Lower lobe of right lung (tissue), 2 donors: ENCODE results near the gene NPAS2. TPM values are rescaled to one million over a fixed set of nuclear protein-coding genes. Genes with fewer than 3 reads are reported as not detected.
A peak's percentile ranks its signal among the peaks of the same experiment; 100 is the strongest.

Experiments
- ATAC-seq, 2 donors: fragments of 200-7000 bp; cut with Tn5 transposase; one replicate each; pipeline ENCODE4 v1.9.1; 2020 to 2022; ENCODE audit warnings: mild to moderate bottlenecking in 2 of 2, moderate library complexity in 2 of 2
- DNase-seq: peaks from one replicate; pipeline ENCODE4 v3.0.0-alpha.2; 2020
- H3K27ac ChIP-seq: fragments of 200-600 bp; one replicate; pipeline ENCODE4 v1.8.0; 2022
- H3K27me3 ChIP-seq: fragments of 200-600 bp; one replicate; pipeline ENCODE4 v1.8.0; 2022; ENCODE audit warnings: low read depth
- H3K36me3 ChIP-seq: fragments of 200-600 bp; one replicate; pipeline ENCODE4 v1.8.0; 2022; ENCODE audit warnings: mild to moderate bottlenecking
- H3K4me1 ChIP-seq: fragments of 200-600 bp; one replicate; pipeline ENCODE4 v1.8.0; 2022
- H3K4me3 ChIP-seq: fragments of 200-600 bp; one replicate; pipeline ENCODE4 v1.8.0; 2022; ENCODE audit warnings: mild to moderate bottlenecking
- H3K9me3 ChIP-seq: fragments of 200-600 bp; one replicate; pipeline ENCODE4 v1.8.0; 2022
- intact Hi-C: fragments of 100-400 bp; cut with DNase I; formaldehyde crosslinking; loops from one replicate; pipeline ENCODE4 v1.11.0; 2022
- long read RNA-seq: library from polyadenylated mRNA; unstranded; transcript quantifications from one replicate; pipeline ENCODE4 v2.0.0, GENCODE V29; 2021
- total RNA-seq: library from RNA; stranded (reverse); fragmentation: NEBNext Ultra II Directional; extraction: Animal tissue kit (Norgen Biotek cat#: 25700); gene quantifications from one replicate; pipeline ENCODE4 v1.2.1, GENCODE V29; 2021
- TF ChIP-seq, protein P1 (sequence below): fragments of 200-600 bp; IDR thresholded peaks from one replicate; pipeline ENCODE4 v1.8.0; 2022; ENCODE audit warnings: antibody characterized with exemption, mild to moderate bottlenecking
- donor health status: DM: no; HTN: yes; CAD: no; lungs with severe emphysema.

Gene NPAS2, protein sequence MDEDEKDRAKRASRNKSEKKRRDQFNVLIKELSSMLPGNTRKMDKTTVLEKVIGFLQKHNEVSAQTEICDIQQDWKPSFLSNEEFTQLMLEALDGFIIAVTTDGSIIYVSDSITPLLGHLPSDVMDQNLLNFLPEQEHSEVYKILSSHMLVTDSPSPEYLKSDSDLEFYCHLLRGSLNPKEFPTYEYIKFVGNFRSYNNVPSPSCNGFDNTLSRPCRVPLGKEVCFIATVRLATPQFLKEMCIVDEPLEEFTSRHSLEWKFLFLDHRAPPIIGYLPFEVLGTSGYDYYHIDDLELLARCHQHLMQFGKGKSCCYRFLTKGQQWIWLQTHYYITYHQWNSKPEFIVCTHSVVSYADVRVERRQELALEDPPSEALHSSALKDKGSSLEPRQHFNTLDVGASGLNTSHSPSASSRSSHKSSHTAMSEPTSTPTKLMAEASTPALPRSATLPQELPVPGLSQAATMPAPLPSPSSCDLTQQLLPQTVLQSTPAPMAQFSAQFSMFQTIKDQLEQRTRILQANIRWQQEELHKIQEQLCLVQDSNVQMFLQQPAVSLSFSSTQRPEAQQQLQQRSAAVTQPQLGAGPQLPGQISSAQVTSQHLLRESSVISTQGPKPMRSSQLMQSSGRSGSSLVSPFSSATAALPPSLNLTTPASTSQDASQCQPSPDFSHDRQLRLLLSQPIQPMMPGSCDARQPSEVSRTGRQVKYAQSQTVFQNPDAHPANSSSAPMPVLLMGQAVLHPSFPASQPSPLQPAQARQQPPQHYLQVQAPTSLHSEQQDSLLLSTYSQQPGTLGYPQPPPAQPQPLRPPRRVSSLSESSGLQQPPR
- total RNA-seq = 10.1 TPM
- long read RNA-seq, partial matches to known transcripts = 2 of 5 reads
- long read RNA-seq, other reads (novel, unspliced or antisense) = 3 of 5 reads

DNA sequence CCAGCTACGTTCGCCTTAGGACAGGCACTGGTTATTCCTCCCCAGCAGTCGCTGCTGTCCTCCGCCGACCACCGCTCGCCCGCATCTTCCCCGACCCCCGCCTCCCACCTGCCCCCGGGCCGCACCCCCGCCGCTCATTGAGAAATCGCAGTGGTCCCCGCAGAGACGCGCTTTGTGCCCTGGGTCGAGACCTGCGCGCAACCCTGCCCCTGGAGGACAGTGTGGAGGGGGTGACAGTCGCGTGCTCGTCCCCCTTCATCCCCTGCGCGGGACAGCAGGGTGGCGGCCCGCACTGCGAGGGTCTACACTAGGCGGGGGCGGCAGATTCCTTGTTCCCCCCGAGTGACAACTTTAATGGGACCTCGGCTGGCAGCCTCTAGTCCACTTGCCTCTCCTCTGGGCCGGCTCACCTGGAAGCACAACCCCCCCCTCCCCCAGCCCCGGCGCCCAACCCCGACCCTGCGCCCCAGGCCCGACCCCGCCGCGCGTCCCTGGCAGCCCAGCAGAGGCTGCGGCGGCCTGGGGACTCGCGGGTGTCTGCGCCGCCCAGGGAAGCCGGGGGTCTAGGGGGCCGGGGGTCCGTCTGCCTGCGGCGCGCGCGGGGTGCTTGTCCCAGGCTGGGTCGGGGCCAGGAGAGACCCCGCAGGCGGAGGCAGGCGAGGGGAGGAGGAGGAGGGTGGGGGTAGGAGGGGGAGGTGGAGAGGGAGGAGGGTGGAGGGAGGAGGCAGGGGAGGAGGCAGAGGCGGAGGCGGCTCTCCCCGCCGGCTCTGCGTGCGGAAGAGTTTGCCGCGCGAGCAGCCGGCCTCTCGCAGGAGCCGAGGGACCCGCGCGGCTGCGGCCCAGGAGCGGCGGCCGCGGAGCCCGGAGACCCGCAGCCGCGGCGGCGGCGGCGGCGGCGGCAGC, at the start of gene NPAS2:
NPAS2 (plus strand) TSS at position 770 of the 903 bp plus-strand sequence. CDS start 84,616 bp downstream, outside the sequence.
- DNase-seq (no peak), ATAC-seq (peak; percentile 54 to 65)
- Histone ChIP-seq H3K36me3 (no peaks in the 10 kb centered on the region), H3K9me3 (no peaks in the 10 kb centered on the region), H3K4me1 (peaks cover 18% of the 10 kb centered on the region), H3K27ac (peak within 1 kb of the TSS; percentile 24), H3K4me3 (peak within 1 kb of the TSS; percentile 67), H3K27me3 (peaks cover 13% of the 10 kb centered on the region)
- intact Hi-C loops = no loop called here
- TF ChIP-seq, protein P1, sequence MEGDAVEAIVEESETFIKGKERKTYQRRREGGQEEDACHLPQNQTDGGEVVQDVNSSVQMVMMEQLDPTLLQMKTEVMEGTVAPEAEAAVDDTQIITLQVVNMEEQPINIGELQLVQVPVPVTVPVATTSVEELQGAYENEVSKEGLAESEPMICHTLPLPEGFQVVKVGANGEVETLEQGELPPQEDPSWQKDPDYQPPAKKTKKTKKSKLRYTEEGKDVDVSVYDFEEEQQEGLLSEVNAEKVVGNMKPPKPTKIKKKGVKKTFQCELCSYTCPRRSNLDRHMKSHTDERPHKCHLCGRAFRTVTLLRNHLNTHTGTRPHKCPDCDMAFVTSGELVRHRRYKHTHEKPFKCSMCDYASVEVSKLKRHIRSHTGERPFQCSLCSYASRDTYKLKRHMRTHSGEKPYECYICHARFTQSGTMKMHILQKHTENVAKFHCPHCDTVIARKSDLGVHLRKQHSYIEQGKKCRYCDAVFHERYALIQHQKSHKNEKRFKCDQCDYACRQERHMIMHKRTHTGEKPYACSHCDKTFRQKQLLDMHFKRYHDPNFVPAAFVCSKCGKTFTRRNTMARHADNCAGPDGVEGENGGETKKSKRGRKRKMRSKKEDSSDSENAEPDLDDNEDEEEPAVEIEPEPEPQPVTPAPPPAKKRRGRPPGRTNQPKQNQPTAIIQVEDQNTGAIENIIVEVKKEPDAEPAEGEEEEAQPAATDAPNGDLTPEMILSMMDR = no peak

DNA sequence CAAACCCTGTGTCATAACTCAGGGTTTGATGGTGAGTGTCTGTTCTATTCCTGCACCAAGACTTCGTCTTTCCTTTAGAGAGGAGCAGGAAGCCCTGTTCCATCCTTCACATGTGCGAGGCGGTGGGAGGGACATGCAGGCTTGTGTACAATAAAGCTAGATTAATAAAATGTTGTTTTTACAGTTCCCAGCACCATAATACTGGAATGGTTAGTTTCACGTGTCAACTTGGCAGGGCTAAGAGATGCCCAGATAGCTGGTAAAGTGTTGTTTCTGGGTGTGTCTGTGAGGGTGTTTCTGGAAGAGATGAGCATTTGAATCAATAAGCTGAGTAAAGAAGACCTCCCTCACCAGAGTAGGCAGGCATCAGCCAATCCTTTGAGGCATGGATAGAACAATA, 48.8 kb upstream of the NPAS2 start:
- Histone ChIP-seq H3K27ac (no peak overlapping the region), H3K27me3 (peaks cover 3% of the 10 kb centered on the region), H3K4me1 (no peaks in the 10 kb centered on the region), H3K36me3 (no peaks in the 10 kb centered on the region), H3K4me3 (no peak overlapping the region), H3K9me3 (no peaks in the 10 kb centered on the region)
- TF ChIP-seq, protein P1 = no peak
- DNase-seq = no peak
- no peak for ATAC-seq
- intact Hi-C loops = no loop called here

DNA sequence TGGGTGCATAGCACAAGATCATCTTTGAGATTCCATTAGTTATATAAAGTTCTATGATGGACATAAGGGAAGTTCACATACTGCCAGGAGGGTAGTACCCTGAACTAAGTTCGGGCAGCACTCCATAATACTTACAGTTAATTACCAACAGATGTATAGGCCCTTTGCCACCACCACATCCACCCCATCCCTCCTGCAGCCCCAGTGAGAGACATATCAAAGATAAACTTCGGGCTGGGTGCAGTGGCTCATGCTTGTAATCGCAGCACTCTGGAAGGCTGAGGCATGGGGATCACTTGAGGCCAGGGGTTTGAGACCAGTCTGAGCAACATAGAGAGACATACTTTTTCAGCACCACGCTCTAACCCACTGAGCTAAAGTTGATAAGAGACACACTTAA, 46.4 kb upstream of the NPAS2 start:
- H3K4me3 ChIP-seq = no peak overlapping the region
- intact Hi-C loops = no loop called here
- H3K27me3 ChIP-seq = peaks cover 3% of the 10 kb centered on the region
- no peaks in the 10 kb centered on the region for H3K36me3 ChIP-seq
- H3K9me3 ChIP-seq = no peaks in the 10 kb centered on the region
- ATAC-seq = no peak
- no peak for DNase-seq
- H3K4me1 ChIP-seq = no peaks in the 10 kb centered on the region
- no peak overlapping the region for H3K27ac ChIP-seq
- TF ChIP-seq, protein P1 = no peak

DNA sequence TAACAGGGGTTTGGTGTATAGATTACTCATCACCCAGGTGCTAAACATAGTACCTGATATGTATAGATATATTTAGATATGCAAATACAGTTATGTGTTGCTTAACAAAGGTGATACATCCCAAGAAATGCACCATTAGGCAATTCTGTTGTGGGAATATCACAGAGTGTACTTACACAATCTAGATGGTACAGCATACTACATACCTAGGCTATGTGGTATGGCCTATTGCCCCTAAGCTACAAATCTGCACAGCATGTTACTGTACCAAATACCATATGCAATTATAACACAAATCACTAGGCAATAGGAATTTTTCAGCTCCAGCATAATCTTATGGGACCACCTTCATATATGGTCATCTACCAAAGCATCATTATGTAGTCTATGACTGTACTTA, 43.5 kb upstream of the NPAS2 start:
- TF ChIP-seq, protein P1 = no peak
- no peak for ATAC-seq

More for the DNA sequence above, 43.5 kb upstream of the NPAS2 start:
- Histone ChIP-seq H3K4me3 (no peak overlapping the region), H3K9me3 (no peaks in the 10 kb centered on the region), H3K27me3 (no peaks in the 10 kb centered on the region), H3K27ac (no peak overlapping the region), H3K4me1 (no peaks in the 10 kb centered on the region), H3K36me3 (no peaks in the 10 kb centered on the region)
- intact Hi-C loops = no loop called here
- DNase-seq = no peak
